GM21737 (cell line): ENCODE data around the gene NUP35.

Source experiments
- ATAC-seq: cut with Tn5 transposase; IDR thresholded peaks from one replicate; pipeline ENCODE4 v1.9.1; 2021; ENCODE audit warnings: mild to moderate bottlenecking, moderate library complexity; ENCODE audit not compliant: unreplicated experiment

NUP35 gene

GRCh38 chr2:183204397-183204796, 80.2 kb downstream of the NUP35 start:
- ATAC-seq = no peak

GRCh38 chr2:183207110-183207509, 82.9 kb downstream of the NUP35 start:
- no peak for ATAC-seq

- ATAC-seq = no peak
Observed at GRCh38 chr2:183209395-183210028, 85.3 kb downstream of the NUP35 start.
